ENCODE measurements around the gene DDX50. TPM values are rescaled to one million over a fixed set of nuclear protein-coding genes. Genes with fewer than 3 reads are reported as not detected.

The DDX50 gene
- total and polyA plus RNA-seq, 7 donors = 18.6 to 27.5 (median 22.6) TPM

GRCh38 chr10:68987611-68988010 lies 86.5 kb downstream of the DDX50 start:
- ATAC-seq = no peak
- DNase-seq = no peak
- peaks cover 6 to 36% of the 10 kb centered on the region in 2 donors for H3K36me3 ChIP-seq (ENCODE audit: insufficient read depth in 1 of 2, low read depth in 1 of 2)
- TF ChIP-seq, protein P1, sequence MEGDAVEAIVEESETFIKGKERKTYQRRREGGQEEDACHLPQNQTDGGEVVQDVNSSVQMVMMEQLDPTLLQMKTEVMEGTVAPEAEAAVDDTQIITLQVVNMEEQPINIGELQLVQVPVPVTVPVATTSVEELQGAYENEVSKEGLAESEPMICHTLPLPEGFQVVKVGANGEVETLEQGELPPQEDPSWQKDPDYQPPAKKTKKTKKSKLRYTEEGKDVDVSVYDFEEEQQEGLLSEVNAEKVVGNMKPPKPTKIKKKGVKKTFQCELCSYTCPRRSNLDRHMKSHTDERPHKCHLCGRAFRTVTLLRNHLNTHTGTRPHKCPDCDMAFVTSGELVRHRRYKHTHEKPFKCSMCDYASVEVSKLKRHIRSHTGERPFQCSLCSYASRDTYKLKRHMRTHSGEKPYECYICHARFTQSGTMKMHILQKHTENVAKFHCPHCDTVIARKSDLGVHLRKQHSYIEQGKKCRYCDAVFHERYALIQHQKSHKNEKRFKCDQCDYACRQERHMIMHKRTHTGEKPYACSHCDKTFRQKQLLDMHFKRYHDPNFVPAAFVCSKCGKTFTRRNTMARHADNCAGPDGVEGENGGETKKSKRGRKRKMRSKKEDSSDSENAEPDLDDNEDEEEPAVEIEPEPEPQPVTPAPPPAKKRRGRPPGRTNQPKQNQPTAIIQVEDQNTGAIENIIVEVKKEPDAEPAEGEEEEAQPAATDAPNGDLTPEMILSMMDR (IDR thresholded peaks at IDR 0.05) = no peak
- intact Hi-C loops (cut with DNase I) = loop anchor here in 1 of 2 donors (5.0 kb wide), 1 partner anchor 35 kb away; no protein-coding TSS in a partner anchor
- H3K27me3 ChIP-seq (ENCODE audit: insufficient read depth in 3 of 3, low read length in 2 of 3) = no peaks in the 10 kb centered on the region
- 78 to 81% (median 80%) methylated on average over 3 of the region's 3 CpGs for WGBS, 3 donors
- peaks cover 23% of the 10 kb centered on the region for H3K4me1 ChIP-seq
- H3K4me3 ChIP-seq = peak overlapping the region; percentile 99
- H3K27ac ChIP-seq = no peak overlapping the region
- H3K9me3 ChIP-seq = no peaks in the 10 kb centered on the region

DNA sequence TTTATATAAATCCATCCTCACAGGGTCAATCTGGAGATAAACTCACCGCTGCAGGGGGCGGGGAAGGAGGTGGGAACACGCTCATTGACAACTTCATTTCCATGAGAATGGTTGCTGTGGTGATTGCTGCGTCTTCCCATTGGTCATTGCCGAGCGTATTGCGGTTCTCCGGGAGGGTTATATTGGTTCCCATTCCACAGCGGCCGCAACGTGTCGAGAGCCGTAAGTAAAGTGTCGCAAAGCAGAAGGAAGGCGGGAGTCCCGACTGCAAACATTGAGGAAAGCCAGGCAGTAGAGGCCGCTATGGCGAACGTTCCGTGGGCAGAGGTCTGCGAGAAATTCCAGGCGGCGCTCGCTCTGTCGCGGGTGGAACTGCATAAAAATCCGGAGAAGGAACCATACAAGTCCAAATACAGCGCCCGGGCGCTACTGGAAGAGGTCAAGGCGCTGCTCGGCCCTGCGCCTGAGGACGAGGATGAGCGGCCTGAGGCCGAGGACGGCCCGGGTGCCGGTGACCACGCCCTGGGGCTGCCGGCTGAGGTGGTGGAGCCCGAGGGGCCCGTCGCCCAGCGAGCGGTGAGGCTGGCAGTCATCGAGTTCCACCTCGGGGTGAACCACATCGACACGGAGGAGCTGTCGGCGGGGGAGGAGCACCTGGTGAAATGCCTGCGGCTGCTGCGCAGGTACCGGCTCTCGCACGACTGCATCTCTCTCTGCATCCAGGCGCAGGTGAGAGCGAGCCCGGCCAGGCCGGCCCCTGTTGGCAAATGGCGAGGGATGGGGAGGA lies 87.6 kb downstream of the DDX50 start, which contains the start of gene KIFBP:
Gene KIFBP (plus strand): TSS at position 274 of the 787 bp plus-strand sequence. CDS start 30 bp downstream, at position 304.
- Histone ChIP-seq H3K4me1 (peaks cover 33% of the 10 kb centered on the region), H3K27ac (peak within 1 kb of the TSS; percentile 86), H3K36me3 (ENCODE audit: insufficient read depth in 1 of 2, low read depth in 1 of 2) (peaks cover 6 to 25% of the 10 kb centered on the region in 2 donors), H3K4me3 (peak within 1 kb of the TSS; percentile 99), H3K27me3 (ENCODE audit: insufficient read depth in 3 of 3, low read length in 2 of 3) (no peaks in the 10 kb centered on the region), H3K9me3 (no peaks in the 10 kb centered on the region)
- peak; percentile 95 to 98 (median 96) for ATAC-seq
- TF ChIP-seq, protein P1 (IDR thresholded peaks at IDR 0.05) = peak; percentile 40
- intact Hi-C loops (cut with DNase I) = loop anchor here in 1 of 2 donors (5.0 kb wide), 1 partner anchor 36 kb away; no protein-coding TSS in a partner anchor
- DNase-seq = peak; percentile 91 to 94
- 0% methylated on average over 55 to 62 of the region's 62 CpGs for WGBS, 3 donors

- intact Hi-C loops (cut with DNase I) = loop anchor here in 1 of 2 donors (5.0 kb wide), 1 partner anchor 37 kb away; no protein-coding TSS in a partner anchor
- peaks cover 2 to 17% of the 10 kb centered on the region in 2 donors for H3K36me3 ChIP-seq (ENCODE audit: insufficient read depth in 1 of 2, low read depth in 1 of 2)
- WGBS, 3 donors = 17 to 18% (median 17%) methylated on average over 22 of the region's 22 CpGs
- ATAC-seq = no peak
- peak overlapping the region; percentile 99 for H3K4me3 ChIP-seq
- H3K27ac ChIP-seq = peak overlapping the region; percentile 86
- peaks cover 36% of the 10 kb centered on the region for H3K4me1 ChIP-seq
- TF ChIP-seq, protein P1 (IDR thresholded peaks at IDR 0.05) = no peak
- DNase-seq = no peak
- H3K9me3 ChIP-seq = no peaks in the 10 kb centered on the region
- H3K27me3 ChIP-seq (ENCODE audit: insufficient read depth in 3 of 3, low read length in 2 of 3) = no peaks in the 10 kb centered on the region
Measured at GRCh38 chr10:68989317-68989990, 88.3 kb downstream of the DDX50 start.

DNA sequence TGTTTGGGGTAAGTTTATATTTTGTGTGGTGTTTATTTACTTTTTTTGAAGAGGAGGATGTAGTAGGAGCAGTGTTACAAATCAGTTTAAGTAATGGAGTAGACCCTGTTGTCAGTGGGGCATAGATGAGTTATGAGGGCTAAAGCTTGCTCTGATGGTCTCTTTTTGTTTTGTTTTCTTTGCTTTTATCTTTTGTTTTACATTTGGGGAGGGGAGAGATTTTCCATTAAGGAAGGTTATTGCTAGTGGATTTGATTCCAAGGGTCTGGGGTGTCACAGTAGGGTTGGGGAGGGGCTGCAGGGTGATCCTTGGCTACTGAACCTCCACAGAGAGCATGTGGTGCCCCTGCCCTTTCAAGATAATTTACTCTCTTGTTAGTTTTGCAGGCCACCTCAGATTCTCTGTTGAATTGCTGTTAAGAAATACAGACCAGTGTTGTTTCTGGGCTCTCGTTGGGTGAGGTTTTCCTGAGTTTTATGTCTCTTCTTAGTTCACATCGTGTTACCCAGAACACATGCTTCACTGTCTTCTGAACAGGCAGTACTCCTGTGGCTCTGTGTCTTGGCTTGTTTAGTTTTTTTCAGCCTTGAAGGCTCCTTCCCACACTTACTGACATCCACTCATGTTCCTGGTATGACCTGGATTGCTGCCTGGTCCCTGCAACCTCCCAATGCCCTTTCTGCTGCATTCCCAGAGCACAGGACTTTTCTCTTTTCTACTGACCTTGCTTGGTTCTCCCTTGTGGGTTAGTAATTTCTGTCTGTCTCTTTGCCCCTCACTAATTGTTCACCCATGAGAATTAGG lies 91.7 kb downstream of the DDX50 start:
- intact Hi-C loops (cut with DNase I) = loop anchor here in 1 of 2 donors (10.0 kb wide), 1 partner anchor 132 kb away; the partner anchor contains the start of gene VPS26A
- ATAC-seq (peak; percentile 26 to 60 (median 46)), DNase-seq (peak; percentile 39 to 68)
- TF ChIP-seq, protein P1 (IDR thresholded peaks at IDR 0.05) = no peak
- Histone ChIP-seq H3K27ac (peak overlapping the region; percentile 75), H3K27me3 (ENCODE audit: insufficient read depth in 3 of 3, low read length in 2 of 3) (no peaks in the 10 kb centered on the region), H3K36me3 (ENCODE audit: insufficient read depth in 1 of 2, low read depth in 1 of 2) (peaks cover 0 to 2% of the 10 kb centered on the region in 2 donors), H3K4me1 (peaks cover 44% of the 10 kb centered on the region), H3K9me3 (no peaks in the 10 kb centered on the region), H3K4me3 (peak overlapping the region; percentile 19)
- WGBS, 3 donors = 15 to 20% (median 16%) methylated on average over 2 of the region's 2 CpGs

All from psoas muscle (tissue), 8 donors.